ENCODE results near the gene PLXNA2.

The PLXNA2 gene

DNA sequence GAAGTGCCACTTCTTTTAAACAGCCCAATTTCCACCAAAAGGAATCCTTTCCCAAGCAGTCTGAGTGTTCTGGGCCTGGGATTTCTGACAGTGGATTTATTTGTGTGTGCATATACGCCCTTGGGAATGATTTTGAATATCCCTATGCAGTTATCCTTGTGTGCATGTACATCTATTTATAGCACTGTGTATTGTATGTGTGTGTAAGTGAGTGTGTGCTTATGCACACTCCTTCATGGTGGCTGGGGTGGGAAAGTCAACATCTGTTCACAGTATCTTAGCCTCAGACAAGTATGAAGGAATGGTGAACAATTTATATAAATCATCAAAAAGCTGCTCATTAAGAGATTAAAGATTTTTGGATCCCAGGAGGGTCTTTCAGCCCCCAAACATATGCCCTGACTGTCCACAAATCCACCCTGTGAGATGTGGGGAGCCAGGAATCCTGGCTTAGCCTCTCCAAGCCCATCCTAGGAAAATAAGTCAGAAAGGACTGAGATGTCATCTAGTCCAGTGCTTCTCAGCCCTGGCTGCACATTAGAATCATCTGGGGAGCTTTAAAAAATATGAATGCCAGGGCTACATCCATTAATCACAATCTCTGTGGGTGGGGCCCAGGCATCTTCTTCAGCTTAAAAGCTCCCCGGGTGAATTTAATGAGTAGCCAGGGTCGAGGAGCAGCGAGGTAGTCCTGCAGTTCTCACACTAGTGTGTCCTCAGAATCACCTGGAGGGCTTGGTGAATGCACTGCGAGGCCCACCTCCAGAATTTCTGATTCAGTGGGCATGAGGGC lies 101.4 kb downstream of the PLXNA2 start:
- ATAC-seq (ENCODE audit: insufficient read depth, low read depth) = no peak

DNA sequence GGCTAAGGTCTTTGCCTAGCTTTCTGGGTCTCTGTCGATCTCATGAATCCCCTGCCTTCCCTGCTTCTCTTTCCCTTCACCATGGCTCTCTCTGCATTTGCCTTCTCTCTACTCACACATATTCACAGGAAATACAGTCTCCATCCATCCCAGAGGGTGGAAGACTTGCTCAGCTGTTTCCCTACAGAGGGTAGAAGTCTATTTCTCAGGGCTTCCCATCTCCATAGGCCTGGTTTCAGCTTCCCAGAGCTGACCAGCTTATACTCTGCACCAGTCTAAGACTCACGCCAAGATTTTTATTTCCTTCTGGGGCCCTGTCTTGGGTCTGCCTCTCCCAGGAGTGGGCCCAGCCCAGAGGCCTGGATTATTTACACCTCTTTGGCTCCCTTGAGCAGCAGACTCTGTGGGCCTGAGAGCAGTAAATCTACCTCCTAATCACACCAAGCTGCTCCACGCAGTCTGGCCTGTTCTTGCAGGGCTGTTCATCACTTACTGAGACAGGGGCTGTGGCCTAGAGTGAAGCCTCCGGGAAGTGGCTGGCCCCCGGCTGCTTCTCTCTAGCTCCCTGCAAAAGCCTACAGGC lies 102.5 kb downstream of the PLXNA2 start:
- Histone ChIP-seq H3K9me3 (ENCODE audit: insufficient read depth, low read length, severe bottlenecking) (no peaks in the 10 kb centered on the region), H2AFZ (ENCODE audit: low read depth, low read length) (no peak overlapping the region), H4K20me1 (ENCODE audit: insufficient read depth, low read length) (no peaks in the 10 kb centered on the region), H3K27ac (ENCODE audit: low read length) (no peak overlapping the region), H3K36me3 (ENCODE audit: insufficient read depth, low read length) (no peaks in the 10 kb centered on the region), H3K79me2 (ENCODE audit: insufficient read depth, low read length) (no peaks in the 10 kb centered on the region), H3K4me3 (ENCODE audit: low read depth in 1 of 2, low read length in 2 of 2) (no peak overlapping the region), H3K27me3 (ENCODE audit: insufficient read depth, low read length, poor library complexity) (peaks cover 13% of the 10 kb centered on the region), H3K4me1 (ENCODE audit: insufficient read depth, low read length) (no peaks in the 10 kb centered on the region), H3K9ac (ENCODE audit: low read depth, low read length) (no peak overlapping the region), H3K4me2 (ENCODE audit: insufficient read depth, low read length) (no peak overlapping the region)
- DNase-seq (no peak), ATAC-seq (ENCODE audit: insufficient read depth, low read depth) (no peak)
- no peak for TF ChIP-seq EZH2 (IDR thresholded peaks at IDR 0.05; ENCODE audit: borderline replicate concordance, low read depth, low read length, severe bottlenecking)
- TF ChIP-seq, protein P1, sequence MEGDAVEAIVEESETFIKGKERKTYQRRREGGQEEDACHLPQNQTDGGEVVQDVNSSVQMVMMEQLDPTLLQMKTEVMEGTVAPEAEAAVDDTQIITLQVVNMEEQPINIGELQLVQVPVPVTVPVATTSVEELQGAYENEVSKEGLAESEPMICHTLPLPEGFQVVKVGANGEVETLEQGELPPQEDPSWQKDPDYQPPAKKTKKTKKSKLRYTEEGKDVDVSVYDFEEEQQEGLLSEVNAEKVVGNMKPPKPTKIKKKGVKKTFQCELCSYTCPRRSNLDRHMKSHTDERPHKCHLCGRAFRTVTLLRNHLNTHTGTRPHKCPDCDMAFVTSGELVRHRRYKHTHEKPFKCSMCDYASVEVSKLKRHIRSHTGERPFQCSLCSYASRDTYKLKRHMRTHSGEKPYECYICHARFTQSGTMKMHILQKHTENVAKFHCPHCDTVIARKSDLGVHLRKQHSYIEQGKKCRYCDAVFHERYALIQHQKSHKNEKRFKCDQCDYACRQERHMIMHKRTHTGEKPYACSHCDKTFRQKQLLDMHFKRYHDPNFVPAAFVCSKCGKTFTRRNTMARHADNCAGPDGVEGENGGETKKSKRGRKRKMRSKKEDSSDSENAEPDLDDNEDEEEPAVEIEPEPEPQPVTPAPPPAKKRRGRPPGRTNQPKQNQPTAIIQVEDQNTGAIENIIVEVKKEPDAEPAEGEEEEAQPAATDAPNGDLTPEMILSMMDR (IDR thresholded peaks at IDR 0.05; ENCODE audit: borderline replicate concordance, extremely low read depth, low read length, poor library complexity, severe bottlenecking) = no peak

More for the DNA sequence above, 101.4 kb downstream of the PLXNA2 start:
- Histone ChIP-seq H3K36me3 (ENCODE audit: insufficient read depth, low read length) (no peaks in the 10 kb centered on the region), H3K27ac (ENCODE audit: low read length) (no peak overlapping the region), H3K27me3 (ENCODE audit: insufficient read depth, low read length, poor library complexity) (peaks cover 13% of the 10 kb centered on the region), H3K4me3 (ENCODE audit: low read depth in 1 of 2, low read length in 2 of 2) (no peak overlapping the region), H3K4me1 (ENCODE audit: insufficient read depth, low read length) (no peaks in the 10 kb centered on the region), H3K9ac (ENCODE audit: low read depth, low read length) (no peak overlapping the region), H3K9me3 (ENCODE audit: insufficient read depth, low read length, severe bottlenecking) (no peaks in the 10 kb centered on the region), H4K20me1 (ENCODE audit: insufficient read depth, low read length) (no peaks in the 10 kb centered on the region), H2AFZ (ENCODE audit: low read depth, low read length) (no peak overlapping the region), H3K4me2 (ENCODE audit: insufficient read depth, low read length) (no peak overlapping the region), H3K79me2 (ENCODE audit: insufficient read depth, low read length) (no peaks in the 10 kb centered on the region)
- TF ChIP-seq EZH2 (IDR thresholded peaks at IDR 0.05; ENCODE audit: borderline replicate concordance, low read depth, low read length, severe bottlenecking) = no peak
- TF ChIP-seq, protein P1 (IDR thresholded peaks at IDR 0.05; ENCODE audit: borderline replicate concordance, extremely low read depth, low read length, poor library complexity, severe bottlenecking) = no peak
- no peak for DNase-seq

DNA sequence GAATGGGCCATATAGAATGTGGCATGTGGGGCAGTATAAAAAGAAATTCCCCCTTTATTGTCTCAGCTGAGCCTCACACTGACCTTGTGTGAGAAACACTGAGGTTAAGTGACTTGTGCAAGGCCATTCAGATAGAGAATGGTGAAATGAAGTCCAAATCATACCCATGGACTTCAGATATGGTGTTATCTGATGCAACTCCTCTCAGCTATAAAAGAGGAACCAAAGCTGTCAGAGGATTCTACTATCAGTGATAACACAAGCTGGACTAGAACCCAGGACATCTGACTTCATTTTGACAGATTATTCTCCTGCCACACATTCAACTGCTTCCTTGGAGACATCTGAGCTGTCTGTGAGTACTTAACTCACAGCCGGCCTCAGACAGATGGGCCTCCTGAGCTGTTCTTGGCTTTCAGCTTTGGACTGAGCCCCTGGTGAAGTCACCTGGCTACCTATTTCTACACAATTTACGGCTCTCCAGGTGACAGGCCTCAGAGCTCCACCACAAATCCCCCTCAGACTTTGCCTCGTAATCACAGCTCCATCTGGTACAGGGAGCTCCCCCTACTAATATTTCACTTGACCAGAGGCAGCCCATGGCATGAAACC lies 104.6 kb downstream of the PLXNA2 start:
- no peaks in the 10 kb centered on the region for H3K9me3 ChIP-seq (ENCODE audit: insufficient read depth, low read length, severe bottlenecking)
- no peak overlapping the region for H3K4me2 ChIP-seq (ENCODE audit: insufficient read depth, low read length)
- no peaks in the 10 kb centered on the region for H3K4me1 ChIP-seq (ENCODE audit: insufficient read depth, low read length)
- no peak overlapping the region for H2AFZ ChIP-seq (ENCODE audit: low read depth, low read length)
- H3K4me3 ChIP-seq (ENCODE audit: low read depth in 1 of 2, low read length in 2 of 2) = no peak overlapping the region
- no peaks in the 10 kb centered on the region for H3K79me2 ChIP-seq (ENCODE audit: insufficient read depth, low read length)
- H3K9ac ChIP-seq (ENCODE audit: low read depth, low read length) = no peak overlapping the region
- no peak for ATAC-seq (ENCODE audit: insufficient read depth, low read depth)
- TF ChIP-seq, protein P1 (IDR thresholded peaks at IDR 0.05; ENCODE audit: borderline replicate concordance, extremely low read depth, low read length, poor library complexity, severe bottlenecking) = no peak
- TF ChIP-seq EZH2 (IDR thresholded peaks at IDR 0.05; ENCODE audit: borderline replicate concordance, low read depth, low read length, severe bottlenecking) = no peak
- DNase-seq = no peak
- H3K27me3 ChIP-seq (ENCODE audit: insufficient read depth, low read length, poor library complexity) = peaks cover 20% of the 10 kb centered on the region
- H3K36me3 ChIP-seq (ENCODE audit: insufficient read depth, low read length) = no peaks in the 10 kb centered on the region
- no peaks in the 10 kb centered on the region for H4K20me1 ChIP-seq (ENCODE audit: insufficient read depth, low read length)
- no peak overlapping the region for H3K27ac ChIP-seq (ENCODE audit: low read length)
